IPS-15b (cell line): ENCODE results near the gene SNAP29.

Experiments used
- H3K27me3 ChIP-seq: one replicate; pipeline ENCODE4 v1.6.1; 2013; ENCODE audit warnings: low read length; ENCODE audit not compliant: control insufficient read depth, insufficient read depth
- H3K36me3 ChIP-seq: one replicate; pipeline ENCODE4 v1.6.1; 2013; ENCODE audit warnings: low read length; ENCODE audit not compliant: control insufficient read depth, insufficient read depth
- H3K4me1 ChIP-seq: one replicate; pipeline ENCODE4 v1.6.1; 2013; ENCODE audit warnings: mild to moderate bottlenecking, low read length; ENCODE audit not compliant: control insufficient read depth, insufficient read depth
- H3K4me3 ChIP-seq: one replicate; pipeline ENCODE4 v1.5.1; 2013; ENCODE audit warnings: low read depth, low read length
- H3K9ac ChIP-seq: one replicate; pipeline ENCODE4 v1.6.1; 2013; ENCODE audit warnings: low read depth, mild to moderate bottlenecking, low read length
- H3K9me3 ChIP-seq: one replicate; pipeline ENCODE4 v1.6.1; 2013; ENCODE audit warnings: mild to moderate bottlenecking, low read length; ENCODE audit not compliant: control insufficient read depth, insufficient read depth

SNAP29 gene

GRCh38 chr22:20873214-20873613 lies 14.4 kb downstream of the SNAP29 start:
- no peak overlapping the region for H3K4me3 ChIP-seq
- no peak overlapping the region for H3K9ac ChIP-seq
- H3K4me1 ChIP-seq = no peaks in the 10 kb centered on the region
- no peaks in the 10 kb centered on the region for H3K9me3 ChIP-seq
- peaks cover 3% of the 10 kb centered on the region for H3K36me3 ChIP-seq
- H3K27me3 ChIP-seq = no peaks in the 10 kb centered on the region

- Histone ChIP-seq H3K4me3 (no peak overlapping the region), H3K4me1 (no peaks in the 10 kb centered on the region), H3K36me3 (peaks cover 3% of the 10 kb centered on the region), H3K9ac (no peak overlapping the region), H3K27me3 (no peaks in the 10 kb centered on the region), H3K9me3 (no peaks in the 10 kb centered on the region)
Measured at GRCh38 chr22:20875296-20875695, 16.5 kb downstream of the SNAP29 start.

GRCh38 chr22:20877715-20878114 lies 18.9 kb downstream of the SNAP29 start:
- H3K4me3 ChIP-seq = no peak overlapping the region
- H3K36me3 ChIP-seq = peaks cover 3% of the 10 kb centered on the region
- H3K27me3 ChIP-seq = no peaks in the 10 kb centered on the region
- no peaks in the 10 kb centered on the region for H3K9me3 ChIP-seq
- no peak overlapping the region for H3K9ac ChIP-seq
- H3K4me1 ChIP-seq = no peaks in the 10 kb centered on the region

- Histone ChIP-seq H3K36me3 (peaks cover 4% of the 10 kb centered on the region), H3K9ac (no peak overlapping the region), H3K4me3 (no peak overlapping the region), H3K27me3 (no peaks in the 10 kb centered on the region), H3K9me3 (no peaks in the 10 kb centered on the region), H3K4me1 (peaks cover 3% of the 10 kb centered on the region)
Measured at GRCh38 chr22:20881231-20881630, 22.4 kb downstream of the SNAP29 start.

- Histone ChIP-seq H3K9ac (no peak overlapping the region), H3K9me3 (no peaks in the 10 kb centered on the region), H3K27me3 (no peaks in the 10 kb centered on the region), H3K36me3 (peaks cover 4% of the 10 kb centered on the region), H3K4me3 (no peak overlapping the region), H3K4me1 (peaks cover 3% of the 10 kb centered on the region)
Measured at GRCh38 chr22:20881869-20882815, 23.3 kb downstream of the SNAP29 start.

- Histone ChIP-seq H3K27me3 (no peaks in the 10 kb centered on the region), H3K9ac (no peak overlapping the region), H3K36me3 (peaks cover 4% of the 10 kb centered on the region), H3K9me3 (no peaks in the 10 kb centered on the region), H3K4me3 (no peak overlapping the region), H3K4me1 (peaks cover 3% of the 10 kb centered on the region)
Measured at GRCh38 chr22:20882855-20883254, 24.0 kb downstream of the SNAP29 start.

GRCh38 chr22:20884454-20884853 lies 25.6 kb downstream of the SNAP29 start:
- Histone ChIP-seq H3K36me3 (peaks cover 7% of the 10 kb centered on the region), H3K9ac (no peak overlapping the region), H3K9me3 (no peaks in the 10 kb centered on the region), H3K4me3 (no peak overlapping the region), H3K27me3 (no peaks in the 10 kb centered on the region), H3K4me1 (peaks cover 3% of the 10 kb centered on the region)

- H3K36me3 ChIP-seq = peaks cover 7% of the 10 kb centered on the region
- H3K4me1 ChIP-seq = peaks cover 3% of the 10 kb centered on the region
- no peaks in the 10 kb centered on the region for H3K9me3 ChIP-seq
- H3K9ac ChIP-seq = no peak overlapping the region
- H3K27me3 ChIP-seq = no peaks in the 10 kb centered on the region
- H3K4me3 ChIP-seq = no peak overlapping the region
Measured at GRCh38 chr22:20885017-20885556, 26.3 kb downstream of the SNAP29 start.

GRCh38 chr22:20885557-20886323 lies 26.9 kb downstream of the SNAP29 start:
- H3K4me3 ChIP-seq = peak overlapping the region; percentile 30
- peaks cover 7% of the 10 kb centered on the region for H3K36me3 ChIP-seq
- no peaks in the 10 kb centered on the region for H3K9me3 ChIP-seq
- peaks cover 3% of the 10 kb centered on the region for H3K4me1 ChIP-seq
- no peak overlapping the region for H3K9ac ChIP-seq
- no peaks in the 10 kb centered on the region for H3K27me3 ChIP-seq

GRCh38 chr22:20887375-20887774 lies 28.6 kb downstream of the SNAP29 start:
- H3K4me3 ChIP-seq = no peak overlapping the region
- no peak overlapping the region for H3K9ac ChIP-seq
- H3K27me3 ChIP-seq = no peaks in the 10 kb centered on the region
- no peaks in the 10 kb centered on the region for H3K9me3 ChIP-seq
- H3K36me3 ChIP-seq = peaks cover 7% of the 10 kb centered on the region
- H3K4me1 ChIP-seq = peaks cover 3% of the 10 kb centered on the region

- H3K27me3 ChIP-seq = no peaks in the 10 kb centered on the region
- H3K4me3 ChIP-seq = no peak overlapping the region
- H3K36me3 ChIP-seq = peaks cover 3% of the 10 kb centered on the region
- peaks cover 3% of the 10 kb centered on the region for H3K4me1 ChIP-seq
- no peak overlapping the region for H3K9ac ChIP-seq
- no peaks in the 10 kb centered on the region for H3K9me3 ChIP-seq
Measured at GRCh38 chr22:20889025-20889704, 30.4 kb downstream of the SNAP29 start.
